ENCODE results near the gene GSAP. TPM values are rescaled to one million over a fixed set of nuclear protein-coding genes. Genes with fewer than 3 reads are reported as not detected.

The GSAP gene
- total and polyA plus RNA-seq, 2 of the 4 experiments (the other 2 are of a cell fraction) = 1.6 to 1.8 TPM

DNA sequence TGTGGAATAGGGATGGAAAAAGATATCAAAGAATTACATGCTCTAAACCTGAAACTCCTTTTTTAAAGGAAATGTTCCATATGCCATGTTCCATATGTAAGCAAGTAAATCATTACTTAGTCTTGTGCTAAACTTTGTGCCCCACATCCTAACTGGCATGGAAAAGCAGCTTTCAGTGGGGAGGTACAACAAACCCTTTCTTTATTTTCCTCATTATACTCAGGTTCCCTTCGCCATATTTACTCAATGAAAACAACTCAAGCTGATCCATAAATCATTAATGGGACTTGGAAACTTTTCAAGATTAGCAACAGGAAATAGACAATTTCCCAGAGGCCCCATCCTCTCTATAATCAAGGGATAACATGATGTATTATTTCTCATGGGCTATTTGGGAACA is 56.0 kb downstream of the GSAP start:
- in situ Hi-C loops (cut with MboI; ENCODE audit: low sequenced_read_pairs) (no loop called here), dilution Hi-C loops (cut with HindIII; ENCODE audit: low sequenced_read_pairs, unreplicated experiment) (no loop called here), intact Hi-C loops (cut with micrococcal nuclease) (loop anchor here (5.0 kb wide), 1 partner anchor 177 kb away; the partner anchor contains the start of gene PTPN12)
- Histone ChIP-seq H3K27ac (ENCODE audit: insufficient read depth, low read length) (no peak overlapping the region), H4K5ac (ENCODE audit: low read depth, low read length) (no peak overlapping the region), H4K91ac (ENCODE audit: insufficient read depth, low read depth, low read length) (no peak overlapping the region), H3K4ac (ENCODE audit: low read depth, low read length) (no peak overlapping the region), H2AK5ac (ENCODE audit: low read depth, low read length) (no peak overlapping the region), H2AFZ (replicated peaks; ENCODE audit: low read length, poor library complexity) (no peak overlapping the region), H3K9me3 (ENCODE audit: control insufficient read depth, insufficient read depth, low read length) (no peaks in the 10 kb centered on the region), H4K20me1 (ENCODE audit: insufficient read depth, low read length) (no peaks in the 10 kb centered on the region), H4K8ac (ENCODE audit: low read depth in 2 of 2, low read length in 2 of 2) (no peak overlapping the region), H3K56ac (ENCODE audit: extremely low read depth, insufficient read depth, low read length) (no peak overlapping the region), H2BK120ac (ENCODE audit: low read depth, low read length) (no peak overlapping the region), H3K4me3 (ENCODE audit: insufficient read depth, low read depth, low read length) (no peak overlapping the region), H3K9ac (ENCODE audit: low read depth, low read length) (no peak overlapping the region), H2BK20ac (ENCODE audit: low read depth, low read length) (no peak overlapping the region), H2AK9ac (replicated peaks; ENCODE audit: low read depth, low read length, poor library complexity) (no peak overlapping the region), H3K9me1 (ENCODE audit: insufficient read depth, low read length) (no peaks in the 10 kb centered on the region), H3K4me2 (ENCODE audit: low read depth, low read length) (no peak overlapping the region), H3K79me1 (ENCODE audit: low read depth in 1 of 2, low read length in 2 of 2) (no peaks in the 10 kb centered on the region), H3K36me3 (ENCODE audit: control insufficient read depth, insufficient read depth, low read length) (no peaks in the 10 kb centered on the region), H3K18ac (ENCODE audit: low read depth, low read length) (no peak overlapping the region), H3K27me3 (ENCODE audit: control insufficient read depth, insufficient read depth, low read length) (no peaks in the 10 kb centered on the region), H3K23ac (ENCODE audit: low read depth, low read length) (no peak overlapping the region), H3K4me1 (ENCODE audit: control insufficient read depth, insufficient read depth, low read length) (no peaks in the 10 kb centered on the region), H3K14ac (replicated peaks; ENCODE audit: low read depth, low read length) (no peak overlapping the region), H2BK15ac (ENCODE audit: low read depth, low read length) (no peak overlapping the region), H2BK5ac (ENCODE audit: low read depth, low read length, poor library complexity, severe bottlenecking) (no peak overlapping the region)
- ChIA-PET POLR2A (ENCODE audit: unreplicated experiment) (no interaction called here), CTCF (no interaction called here)
- WGBS, 2 experiments (ENCODE audit: extremely low coverage in 2 of 2, insufficient read length in 1 of 2) = no CpG with 5 or more reads among the region's 1 CpG
- BruUV-seq (replicated peaks) = no TSS peak
- no peak for TF ChIP-seq POLR2A (IDR thresholded peaks at IDR 0.05; ENCODE audit: low read depth, low read length)
- no peak for TF ChIP-seq MXI1 (IDR thresholded peaks at IDR 0.05; ENCODE audit: borderline replicate concordance, low read depth, low read length)
- TF ChIP-seq, protein P1, sequence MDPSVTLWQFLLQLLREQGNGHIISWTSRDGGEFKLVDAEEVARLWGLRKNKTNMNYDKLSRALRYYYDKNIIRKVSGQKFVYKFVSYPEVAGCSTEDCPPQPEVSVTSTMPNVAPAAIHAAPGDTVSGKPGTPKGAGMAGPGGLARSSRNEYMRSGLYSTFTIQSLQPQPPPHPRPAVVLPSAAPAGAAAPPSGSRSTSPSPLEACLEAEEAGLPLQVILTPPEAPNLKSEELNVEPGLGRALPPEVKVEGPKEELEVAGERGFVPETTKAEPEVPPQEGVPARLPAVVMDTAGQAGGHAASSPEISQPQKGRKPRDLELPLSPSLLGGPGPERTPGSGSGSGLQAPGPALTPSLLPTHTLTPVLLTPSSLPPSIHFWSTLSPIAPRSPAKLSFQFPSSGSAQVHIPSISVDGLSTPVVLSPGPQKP (IDR thresholded peaks at IDR 0.05; ENCODE audit: borderline replicate concordance, low read depth, low read length) = no peak
- no peak for TF ChIP-seq RAD21 (IDR thresholded peaks at IDR 0.05; ENCODE audit: low read length)
- TF ChIP-seq CEBPB (IDR thresholded peaks at IDR 0.05; ENCODE audit: low read depth, low read length) = no peak
- no peak for TF ChIP-seq RCOR1 (IDR thresholded peaks at IDR 0.05; ENCODE audit: insufficient replicate concordance, low read length)
- TF ChIP-seq CHD1 (IDR thresholded peaks at IDR 0.05; ENCODE audit: low read depth, low read length) = no peak
- TF ChIP-seq, protein P2, sequence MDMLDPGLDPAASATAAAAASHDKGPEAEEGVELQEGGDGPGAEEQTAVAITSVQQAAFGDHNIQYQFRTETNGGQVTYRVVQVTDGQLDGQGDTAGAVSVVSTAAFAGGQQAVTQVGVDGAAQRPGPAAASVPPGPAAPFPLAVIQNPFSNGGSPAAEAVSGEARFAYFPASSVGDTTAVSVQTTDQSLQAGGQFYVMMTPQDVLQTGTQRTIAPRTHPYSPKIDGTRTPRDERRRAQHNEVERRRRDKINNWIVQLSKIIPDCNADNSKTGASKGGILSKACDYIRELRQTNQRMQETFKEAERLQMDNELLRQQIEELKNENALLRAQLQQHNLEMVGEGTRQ (IDR thresholded peaks at IDR 0.05; ENCODE audit: low read depth, low read length) = no peak
- TF ChIP-seq BHLHE40 (IDR thresholded peaks at IDR 0.05; ENCODE audit: low read depth, low read length) = no peak
- TF ChIP-seq, protein P3, sequence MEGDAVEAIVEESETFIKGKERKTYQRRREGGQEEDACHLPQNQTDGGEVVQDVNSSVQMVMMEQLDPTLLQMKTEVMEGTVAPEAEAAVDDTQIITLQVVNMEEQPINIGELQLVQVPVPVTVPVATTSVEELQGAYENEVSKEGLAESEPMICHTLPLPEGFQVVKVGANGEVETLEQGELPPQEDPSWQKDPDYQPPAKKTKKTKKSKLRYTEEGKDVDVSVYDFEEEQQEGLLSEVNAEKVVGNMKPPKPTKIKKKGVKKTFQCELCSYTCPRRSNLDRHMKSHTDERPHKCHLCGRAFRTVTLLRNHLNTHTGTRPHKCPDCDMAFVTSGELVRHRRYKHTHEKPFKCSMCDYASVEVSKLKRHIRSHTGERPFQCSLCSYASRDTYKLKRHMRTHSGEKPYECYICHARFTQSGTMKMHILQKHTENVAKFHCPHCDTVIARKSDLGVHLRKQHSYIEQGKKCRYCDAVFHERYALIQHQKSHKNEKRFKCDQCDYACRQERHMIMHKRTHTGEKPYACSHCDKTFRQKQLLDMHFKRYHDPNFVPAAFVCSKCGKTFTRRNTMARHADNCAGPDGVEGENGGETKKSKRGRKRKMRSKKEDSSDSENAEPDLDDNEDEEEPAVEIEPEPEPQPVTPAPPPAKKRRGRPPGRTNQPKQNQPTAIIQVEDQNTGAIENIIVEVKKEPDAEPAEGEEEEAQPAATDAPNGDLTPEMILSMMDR (conservative IDR thresholded peaks at IDR 0.05; ENCODE audit: low read depth, low read length) = no peak
- no peak for TF ChIP-seq NFE2L2 (IDR thresholded peaks at IDR 0.05; ENCODE audit: low read depth, low read length)
- no peak for ATAC-seq (ENCODE audit: low read depth)
- no peak for DNase-seq

All from IMR-90 (cell line).